Bronchial epithelial cell (primary cell): ENCODE results near the gene AUTS2. TPM values are rescaled to one million over a fixed set of nuclear protein-coding genes. Genes with fewer than 3 reads are reported as not detected.

Source experiments
- DNase-seq: peaks from one replicate; pipeline ENCODE4 v3.0.0-alpha.2; 2010; ENCODE audit warnings: low read depth
- FAIRE-seq: peaks from 2 replicates; lab custom pipeline; 2011; peaks lifted over from hg19 to GRCh38; lab: Jason Lieb, UNC
- H3K27me3 ChIP-seq: 2 replicates; pipeline ENCODE4 v1.5.1; 2011; ENCODE audit warnings: low read length; ENCODE audit not compliant: control insufficient read depth, insufficient read depth
- H3K36me3 ChIP-seq: 2 replicates; pipeline ENCODE4 v1.5.1; 2011; ENCODE audit warnings: low read length; ENCODE audit not compliant: control insufficient read depth, insufficient read depth
- H3K4me3 ChIP-seq: 2 replicates; pipeline ENCODE4 v1.5.1; 2011; ENCODE audit warnings: mild to moderate bottlenecking, low read depth, low read length, control low read depth
- total RNA-seq: library from RNA; depleted of rRNA; stranded (reverse); fragments of >200 nt; gene quantifications from 2 replicates; pipeline ENCODE4 v1.2.1, GENCODE V29; 2014
- TF ChIP-seq, protein P1 (sequence below): IDR thresholded peaks from 2 replicates; pipeline ENCODE4 v1.5.1; 2011; ENCODE audit warnings: mild to moderate bottlenecking, moderate library complexity, low read length, control low read depth, inconsistent platforms; ENCODE audit not compliant: insufficient read depth, severe bottlenecking

Gene AUTS2
- total RNA-seq, 1 donor from 2014 or later: 9.5 TPM

DNA sequence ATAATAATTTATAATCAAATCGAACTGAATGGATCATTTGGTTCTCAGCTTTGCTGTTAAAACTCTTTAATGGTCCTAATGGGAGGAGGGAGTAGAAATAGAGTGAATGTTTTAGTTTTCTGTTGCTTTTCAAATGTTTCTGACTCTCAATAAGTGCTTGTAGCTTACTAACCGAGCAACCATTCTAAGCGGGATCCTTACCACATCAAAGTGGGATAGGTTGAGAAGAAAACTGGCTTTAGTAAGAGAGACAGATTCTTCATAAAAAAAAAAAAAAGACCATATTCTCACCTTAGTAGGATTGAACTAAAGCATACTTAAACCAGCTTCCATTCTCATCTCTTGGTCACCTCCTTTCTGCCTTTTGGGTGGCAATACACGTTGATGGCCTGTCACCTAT is 584.2 kb downstream of the AUTS2 start:
- Histone ChIP-seq H3K27me3 (no peaks in the 10 kb centered on the region), H3K4me3 (no peak overlapping the region), H3K36me3 (no peaks in the 10 kb centered on the region)
- no peak for FAIRE-seq
- TF ChIP-seq, protein P1, sequence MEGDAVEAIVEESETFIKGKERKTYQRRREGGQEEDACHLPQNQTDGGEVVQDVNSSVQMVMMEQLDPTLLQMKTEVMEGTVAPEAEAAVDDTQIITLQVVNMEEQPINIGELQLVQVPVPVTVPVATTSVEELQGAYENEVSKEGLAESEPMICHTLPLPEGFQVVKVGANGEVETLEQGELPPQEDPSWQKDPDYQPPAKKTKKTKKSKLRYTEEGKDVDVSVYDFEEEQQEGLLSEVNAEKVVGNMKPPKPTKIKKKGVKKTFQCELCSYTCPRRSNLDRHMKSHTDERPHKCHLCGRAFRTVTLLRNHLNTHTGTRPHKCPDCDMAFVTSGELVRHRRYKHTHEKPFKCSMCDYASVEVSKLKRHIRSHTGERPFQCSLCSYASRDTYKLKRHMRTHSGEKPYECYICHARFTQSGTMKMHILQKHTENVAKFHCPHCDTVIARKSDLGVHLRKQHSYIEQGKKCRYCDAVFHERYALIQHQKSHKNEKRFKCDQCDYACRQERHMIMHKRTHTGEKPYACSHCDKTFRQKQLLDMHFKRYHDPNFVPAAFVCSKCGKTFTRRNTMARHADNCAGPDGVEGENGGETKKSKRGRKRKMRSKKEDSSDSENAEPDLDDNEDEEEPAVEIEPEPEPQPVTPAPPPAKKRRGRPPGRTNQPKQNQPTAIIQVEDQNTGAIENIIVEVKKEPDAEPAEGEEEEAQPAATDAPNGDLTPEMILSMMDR: no peak
- no peak for DNase-seq

DNA sequence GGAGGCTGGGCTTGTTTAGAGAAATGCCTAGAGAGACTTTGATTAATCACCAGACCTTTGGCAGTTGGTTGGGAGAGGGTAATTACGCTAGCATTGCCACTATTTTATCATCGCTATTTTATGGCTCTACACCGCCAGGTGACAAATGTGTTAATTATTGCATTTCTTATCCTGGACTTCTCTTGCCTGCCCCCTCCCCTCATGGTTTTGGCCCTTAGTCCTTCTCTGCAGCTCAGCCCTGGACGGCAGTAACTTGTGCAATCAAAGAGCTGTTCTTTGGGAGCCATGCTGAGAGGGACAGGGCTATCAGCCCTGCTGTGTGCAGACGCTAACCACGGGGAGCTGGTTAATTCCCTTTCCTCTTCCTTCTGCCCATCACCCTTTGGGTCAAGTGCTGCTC is 585.0 kb downstream of the AUTS2 start:
- no peak for FAIRE-seq
- TF ChIP-seq, protein P1: no peak
- H3K27me3 ChIP-seq: no peaks in the 10 kb centered on the region
- H3K4me3 ChIP-seq: no peak overlapping the region
- no peaks in the 10 kb centered on the region for H3K36me3 ChIP-seq
- no peak for DNase-seq

DNA sequence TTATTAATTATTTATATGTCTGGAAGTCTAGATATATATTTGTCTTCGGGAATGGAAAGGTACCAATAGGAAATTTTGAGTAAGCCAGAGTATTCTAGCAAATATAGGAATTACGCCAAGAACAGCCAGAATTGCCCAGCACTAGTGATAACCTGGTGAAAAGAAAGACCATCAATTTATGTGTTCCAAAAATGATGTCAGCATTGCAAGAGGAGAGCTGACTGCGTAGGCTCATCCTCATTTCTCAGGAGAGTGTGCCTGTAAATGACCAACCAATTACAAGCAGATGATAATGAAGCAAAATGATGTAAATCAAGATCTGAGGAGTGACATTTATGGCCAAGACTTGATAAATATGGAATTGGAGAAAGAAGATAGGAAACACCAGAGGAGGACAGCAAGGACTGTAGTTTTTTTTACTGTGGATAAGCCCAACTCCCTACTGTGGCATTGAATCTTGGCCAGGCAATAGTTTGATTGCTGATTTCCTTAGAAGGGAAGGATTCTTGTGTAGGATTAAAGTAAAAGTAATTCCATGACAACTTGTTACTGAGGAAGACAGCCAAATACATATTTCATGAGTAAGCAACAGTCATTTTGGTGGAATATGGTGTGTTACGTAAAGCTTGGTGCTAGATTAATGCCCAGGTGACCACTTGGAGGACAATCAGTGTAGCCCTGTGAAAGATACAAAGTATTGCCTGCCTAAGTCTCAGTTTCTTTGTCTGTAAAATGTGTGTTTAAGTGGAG is 590.8 kb downstream of the AUTS2 start:
- Histone ChIP-seq H3K27me3 (no peaks in the 10 kb centered on the region), H3K36me3 (no peaks in the 10 kb centered on the region), H3K4me3 (no peak overlapping the region)
- TF ChIP-seq, protein P1: no peak
- DNase-seq (peak; percentile 21), FAIRE-seq (no peak)

DNA sequence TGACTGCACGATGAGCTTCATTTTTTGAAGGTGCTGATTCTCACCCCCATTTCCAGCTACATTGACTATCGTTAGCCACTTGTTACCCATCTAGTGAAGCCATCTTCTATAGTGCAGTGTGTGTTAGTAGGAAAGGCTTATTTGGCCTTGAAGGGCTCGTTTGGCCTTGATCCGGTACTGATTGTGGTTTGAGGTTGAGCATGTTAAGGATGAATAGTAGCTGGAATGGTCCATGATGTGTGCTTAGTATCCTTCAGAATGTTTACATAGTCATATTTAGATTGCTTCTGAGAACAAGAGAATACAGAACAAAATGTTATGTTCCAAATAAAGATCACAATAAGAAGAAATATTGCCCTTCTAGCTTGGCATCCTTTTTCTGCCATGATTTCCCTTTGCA is 591.5 kb downstream of the AUTS2 start:
- no peak for DNase-seq
- FAIRE-seq: no peak

DNA sequence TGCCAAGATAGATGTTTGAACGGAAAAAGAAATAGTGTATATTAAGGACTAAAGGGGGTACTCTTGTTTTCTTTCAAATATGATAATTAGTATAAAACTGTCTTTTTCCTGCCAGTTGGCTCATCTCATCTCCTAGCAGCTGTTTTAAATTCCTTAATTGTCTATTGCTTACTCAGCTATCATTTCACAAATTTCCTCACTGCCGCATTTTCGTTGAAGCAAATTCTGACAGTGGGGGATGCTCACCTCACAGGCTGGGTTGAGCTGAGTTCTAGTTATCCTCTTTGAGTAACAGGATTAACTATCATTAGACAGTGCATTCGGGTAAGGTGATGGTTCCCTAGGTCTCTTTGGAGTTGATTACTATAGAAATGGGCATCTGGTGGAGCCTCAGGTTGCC is 592.0 kb downstream of the AUTS2 start:
- no peak for FAIRE-seq
- no peak for DNase-seq
- H3K27me3 ChIP-seq: no peaks in the 10 kb centered on the region
- H3K4me3 ChIP-seq: no peak overlapping the region
- H3K36me3 ChIP-seq: no peaks in the 10 kb centered on the region
- TF ChIP-seq, protein P1: no peak

More for the DNA sequence above, 591.5 kb downstream of the AUTS2 start:
- H3K36me3 ChIP-seq: no peaks in the 10 kb centered on the region
- no peak overlapping the region for H3K4me3 ChIP-seq
- TF ChIP-seq, protein P1: no peak
- H3K27me3 ChIP-seq: no peaks in the 10 kb centered on the region

DNA sequence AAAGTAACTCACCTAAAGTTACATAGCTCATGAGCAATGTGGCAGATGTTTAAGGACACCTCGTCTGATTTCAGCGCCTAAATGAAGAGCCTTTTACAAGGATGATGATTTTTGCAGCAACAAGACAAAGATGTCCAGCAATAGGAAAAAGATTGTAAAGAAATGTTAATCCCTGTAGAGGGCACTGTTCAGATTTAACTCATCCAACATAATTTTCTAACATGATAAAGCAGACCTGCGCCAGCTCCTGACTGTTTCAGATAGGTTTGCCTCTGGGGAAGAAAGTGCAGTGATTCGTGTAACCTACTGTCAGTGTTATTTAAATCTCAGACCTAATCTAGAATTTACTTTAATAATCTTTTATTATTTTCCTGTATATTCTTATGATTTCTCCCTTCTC is 595.2 kb downstream of the AUTS2 start:
- Histone ChIP-seq H3K27me3 (no peaks in the 10 kb centered on the region), H3K4me3 (no peak overlapping the region), H3K36me3 (no peaks in the 10 kb centered on the region)
- TF ChIP-seq, protein P1: peak; percentile 28
- FAIRE-seq (no peak), DNase-seq (peak; percentile 61)
